K562 (cell line): ENCODE data around the gene ALG14. TPM values are rescaled to one million over a fixed set of nuclear protein-coding genes. Genes with fewer than 3 reads are reported as not detected.

Experiments
- ATF3 ChIP-seq, 2 experiments: fragments of 450-650 bp in 1 of 2; sonication (generic) in 1 of 2; formaldehyde crosslinking in 1 of 2; IDR thresholded peaks in 1 of 2; conservative IDR thresholded peaks in 1 of 2; 2 replicates each; pipeline versions ENCODE4 v1.6.1 to v1.8.1; 2016 to 2023; ENCODE audit warnings: mild to moderate bottlenecking in 2 of 2, moderate library complexity in 2 of 2, inconsistent platforms in 1 of 2, missing genetic modification reagents in 1 of 2
- ATF7 ChIP-seq: fragments of 450-650 bp; IDR thresholded peaks from 2 replicates; pipeline ENCODE4 v1.7.1; 2014; ENCODE audit warnings: mild to moderate bottlenecking, moderate library complexity
- BMI1 ChIP-seq: fragments of 150-350 bp; IDR thresholded peaks from 2 replicates; pipeline ENCODE4 v1.6.1; 2014; ENCODE audit warnings: low read length
- CBFA2T2 ChIP-seq: fragments of 450-650 bp; conservative IDR thresholded peaks from 2 replicates; pipeline ENCODE4 v1.6.1; 2017; ENCODE audit warnings: mild to moderate bottlenecking
- CREBBP ChIP-seq: IDR thresholded peaks from one replicate; pipeline ENCODE4 v1.6.1; 2012; ENCODE audit warnings: low read depth, mild to moderate bottlenecking, control low read depth, inconsistent platforms, low read length
- DNMT1 ChIP-seq: fragments of 450-650 bp; IDR thresholded peaks from 2 replicates; pipeline ENCODE4 v1.6.1; 2016; ENCODE audit warnings: antibody characterized with exemption, mild to moderate bottlenecking
- ERF ChIP-seq: fragments of 450-650 bp; formaldehyde crosslinking; IDR thresholded peaks from 2 replicates; pipeline ENCODE4 v1.4.0; 2020; ENCODE audit warnings: mild to moderate bottlenecking, mixed read lengths
- ETV1 ChIP-seq: fragments of 450-650 bp; conservative IDR thresholded peaks from 2 replicates; pipeline ENCODE4 v1.6.1; 2016; ENCODE audit warnings: missing genetic modification characterization, control low read depth, low read depth, missing compliant biosample characterization
- FOXK2 ChIP-seq, 2 experiments: fragments of 450-650 bp; IDR thresholded peaks in 1 of 2; conservative IDR thresholded peaks in 1 of 2; 2 replicates each; pipeline ENCODE4 v1.6.1; 2016; ENCODE audit warnings: low read depth in 2 of 2, mild to moderate bottlenecking in 1 of 2
- GTF2B ChIP-seq: IDR thresholded peaks from 2 replicates; pipeline ENCODE4 v1.6.1; 2011; ENCODE audit not compliant: insufficient read length; ENCODE audit errors: extremely low read depth
- JUND ChIP-seq, 2 experiments: IDR thresholded peaks; 2 replicates in 1 of 2; 3 replicates in 1 of 2; pipeline ENCODE4 v1.6.1; 2011; ENCODE audit warnings: borderline replicate concordance in 2 of 2, low read depth in 2 of 2, low read length in 2 of 2, improper control_type of control experiment in 1 of 2, missing biosample characterization in 1 of 2, missing genetic modification characterization in 1 of 2, missing genetic modification reagents in 1 of 2
- KAT7 ChIP-seq: sonication (generic); formaldehyde crosslinking; IDR thresholded peaks from 2 replicates; pipeline ENCODE4 v1.8.0; 2022; ENCODE audit warnings: missing genetic modification reagents, mild to moderate bottlenecking, borderline replicate concordance
- MED1 ChIP-seq: sonication (generic); formaldehyde crosslinking; IDR thresholded peaks from 2 replicates; pipeline ENCODE4 v1.8.1; 2023; ENCODE audit warnings: missing genetic modification reagents, borderline replicate concordance
- POU5F1 ChIP-seq: fragments of 150-350 bp; IDR thresholded peaks from 2 replicates; pipeline ENCODE4 v1.6.1; 2014; ENCODE audit warnings: borderline replicate concordance, low read length, low read depth, mild to moderate bottlenecking; ENCODE audit not compliant: partially characterized antibody
- PYGO2 ChIP-seq: fragments of 450-650 bp; IDR thresholded peaks from 2 replicates; pipeline ENCODE4 v1.6.1; 2016; ENCODE audit warnings: mild to moderate bottlenecking, missing genetic modification characterization, moderate library complexity, missing compliant biosample characterization
- RFX1 ChIP-seq: fragments of 450-650 bp; IDR thresholded peaks from 2 replicates; pipeline ENCODE4 v1.6.1; 2016; ENCODE audit warnings: mild to moderate bottlenecking, moderate library complexity
- SETDB1 ChIP-seq: IDR thresholded peaks from one replicate; pipeline ENCODE4 v1.6.1; 2012; ENCODE audit warnings: low read length, control low read depth, inconsistent platforms
- SIN3B ChIP-seq: fragments of 450-650 bp; IDR thresholded peaks from 2 replicates; pipeline ENCODE4 v1.6.1; 2017; ENCODE audit warnings: low read depth, mild to moderate bottlenecking, moderate library complexity
- SNRNP70 ChIP-seq: fragments of 200-400 bp; formaldehyde crosslinking; optimal IDR thresholded peaks from 2 replicates; pipeline ENCODE3; 2017; ENCODE audit warnings: low read depth, low read length
- TEAD4 ChIP-seq, 2 experiments: sonication (generic) in 1 of 2; formaldehyde crosslinking in 1 of 2; IDR thresholded peaks; 2 replicates each; pipeline versions ENCODE4 v1.6.1 to v1.8.0; 2012 to 2022; ENCODE audit warnings: borderline replicate concordance in 1 of 2, inconsistent platforms in 1 of 2, low read length in 1 of 2, mild to moderate bottlenecking in 1 of 2, missing genetic modification reagents in 1 of 2
- THRA ChIP-seq: fragments of 450-650 bp; IDR thresholded peaks from 2 replicates; pipeline ENCODE4 v1.6.1; 2017; ENCODE audit warnings: mild to moderate bottlenecking, moderate library complexity
- ZBTB1 ChIP-seq: sonication (generic); formaldehyde crosslinking; IDR thresholded peaks from 2 replicates; pipeline ENCODE4 v1.8.1; 2023; ENCODE audit warnings: missing genetic modification reagents, low read depth, mild to moderate bottlenecking, borderline replicate concordance
- ZKSCAN1 ChIP-seq: fragments of 150-350 bp; IDR thresholded peaks from 2 replicates; pipeline ENCODE4 v1.6.1; 2016; ENCODE audit warnings: low read depth, low read length
- ZNF174 ChIP-seq: fragments of 250-450 bp; sonication (Bioruptor Pico); IDR thresholded peaks from 2 replicates; pipeline ENCODE4 v1.4.0; 2020; ENCODE audit warnings: mild to moderate bottlenecking
- ZNF584 ChIP-seq: fragments of 200-800 bp; sonication (Bioruptor generic); IDR thresholded peaks from 2 replicates; pipeline ENCODE4 v1.6.1; 2016; ENCODE audit warnings: low read depth, mild to moderate bottlenecking, missing genetic modification characterization, missing compliant biosample characterization
- ZNF707 ChIP-seq: fragments of 250-450 bp; sonication (Bioruptor Pico); conservative IDR thresholded peaks from 2 replicates; pipeline ENCODE4 v1.8.0; 2022; ENCODE audit warnings: inconsistent platforms, mild to moderate bottlenecking, moderate library complexity
- polyA plus RNA-seq, 8 experiments: library from polyadenylated mRNA; depleted of rRNA in 4 of 8; stranded (reverse) in 5 of 8; unstranded in 3 of 8; fragments of >200 nt; fragmentation: Nextera tagmentation in 2 of 8; fragmentation: Illumina TruSeq in 1 of 8; extraction: Ambion mirVana in 2 of 8; extraction: Trizol in 1 of 8; gene quantifications; 2 replicates each; pipeline versions ENCODE4 v1.2.1 to v1.2.3, GENCODE V29; 2011 to 2014; ENCODE audit warnings: inconsistent platforms in 1 of 8, missing spikeins in 1 of 8
- total RNA-seq, 7 experiments: library from RNA; depleted of rRNA in 6 of 7; stranded (reverse); fragments of >200 nt in 6 of 7; fragmentation: Illumina TruSeq in 2 of 7; extraction: Trizol in 2 of 7; gene quantifications; 2 replicates each; pipeline versions ENCODE4 v1.2.1 to v1.2.3, GENCODE V29; 2011 to 2021; ENCODE audit warnings: low replicate concordance in 1 of 7

The ALG14 gene
- total and polyA plus RNA-seq, 9 of the 15 experiments (the other 6 are each of a cell fraction or from before 2014, with no cell fraction given): 2.8 to 16.2 (median 4.9) TPM

GRCh38 chr1:95086949-95087533 lies 14.3 kb upstream of the ALG14 start (continued):
- no peak for TF ChIP-seq ZBTB1 (CRISPR knock-in tag)
- TF ChIP-seq CREBBP: no peak
- TF ChIP-seq ETV1 (tag): no peak
- TF ChIP-seq KAT7 (CRISPR knock-in tag): no peak
- TF ChIP-seq TEAD4 (IDR thresholded peaks at IDR 0.05; ENCODE audit: low read length): peak; percentile 27; the same call in 1 of the 2 replicates
- no peak for TF ChIP-seq TEAD4 (CRISPR knock-in tag; IDR thresholded peaks at IDR 0.05; ENCODE audit: borderline replicate concordance)
- no peak for TF ChIP-seq ZKSCAN1
- TF ChIP-seq BMI1: no peak
- no peak for TF ChIP-seq THRA
- TF ChIP-seq SETDB1: no peak
- TF ChIP-seq SIN3B: no peak
- TF ChIP-seq MED1 (CRISPR knock-in tag): no peak
- no peak for TF ChIP-seq DNMT1
- TF ChIP-seq ERF: no peak
- TF ChIP-seq CBFA2T2: peak; percentile 33; the same call in 1 of the 2 replicates
- no peak for TF ChIP-seq POU5F1
- TF ChIP-seq PYGO2 (tag): no peak
- no peak for TF ChIP-seq ZNF174 (CRISPR knock-in tag)
- TF ChIP-seq ZNF584 (CRISPR knock-in tag): no peak
- no peak for TF ChIP-seq RFX1
- TF ChIP-seq ZNF707 (CRISPR knock-in tag): no peak
- TF ChIP-seq JUND (IDR thresholded peaks at IDR 0.05; ENCODE audit: borderline replicate concordance, low read depth, low read length): peak; percentile 80; the same call in 1 of the 2 replicates
- peak; percentile 62; the same call in 1 of the 3 replicates for TF ChIP-seq JUND (tag; IDR thresholded peaks at IDR 0.05; ENCODE audit: borderline replicate concordance, low read depth, low read length)
- TF ChIP-seq FOXK2 (conservative IDR thresholded peaks at IDR 0.05 in 1 of 2, IDR thresholded peaks at IDR 0.05 in 1 of 2; ENCODE audit: low read depth in 2 of 2): no peak
- TF ChIP-seq SNRNP70: no peak
- no peak for TF ChIP-seq GTF2B
- peak; percentile 77 for TF ChIP-seq ATF3 (IDR thresholded peaks at IDR 0.05)
- TF ChIP-seq ATF3 (CRISPR knock-in tag; conservative IDR thresholded peaks at IDR 0.05): no peak
- TF ChIP-seq ATF7: no peak
